Lung (tissue), 12 donors: Measurements from ENCODE around the gene GTPBP1. TPM values are rescaled to one million over a fixed set of nuclear protein-coding genes. Genes with fewer than 3 reads are reported as not detected.
A peak's percentile ranks its signal among the peaks of the same experiment; 100 is the strongest.

Experiments
- ATAC-seq: fragments of 200-7000 bp; cut with Tn5 transposase; one replicate; pipeline ENCODE4 v1.9.1; 2020; ENCODE audit warnings: moderate number of reproducible peaks; ENCODE audit not compliant: insufficient read depth, low FRiP score
- DNase-seq, 3 donors: peaks; one replicate each; pipeline ENCODE4 v3.0.0-alpha.2; 2013 to 2017
- H3K27ac ChIP-seq, 2 donors: one replicate each; pipeline ENCODE4 v1.5.1; 2013; ENCODE audit warnings: mild to moderate bottlenecking in 2 of 2, moderate library complexity in 2 of 2, control low read depth in 1 of 2, inconsistent platforms in 1 of 2, low read depth in 1 of 2, low read length in 1 of 2
- H3K27me3 ChIP-seq, 3 donors: one replicate each; pipeline ENCODE4 v1.5.1; 2013; ENCODE audit warnings: low read length in 2 of 3; ENCODE audit not compliant: control insufficient read depth in 3 of 3, insufficient read depth in 3 of 3
- H3K36me3 ChIP-seq, 4 donors: one replicate each; pipeline ENCODE4 v1.5.1; 2013; ENCODE audit warnings: low read length in 4 of 4, mild to moderate bottlenecking in 1 of 4, moderate library complexity in 1 of 4; ENCODE audit not compliant: control insufficient read depth in 4 of 4, insufficient read depth in 4 of 4
- H3K4me1 ChIP-seq, 5 donors: one replicate each; pipeline ENCODE4 v1.5.1; 2013; ENCODE audit warnings: low read length in 5 of 5, mild to moderate bottlenecking in 2 of 5, moderate library complexity in 1 of 5; ENCODE audit not compliant: control insufficient read depth in 5 of 5, insufficient read depth in 5 of 5
- H3K4me3 ChIP-seq: one replicate; pipeline ENCODE4 v1.5.1; 2013; ENCODE audit warnings: mild to moderate bottlenecking, control low read depth, moderate library complexity
- H3K9ac ChIP-seq, 2 donors: one replicate each; pipeline ENCODE4 v1.5.1; 2013; ENCODE audit warnings: low read length in 2 of 2, control low read depth in 1 of 2; ENCODE audit not compliant: insufficient read depth in 1 of 2
- H3K9me3 ChIP-seq, 4 donors: one replicate each; pipeline ENCODE4 v1.5.1; 2013; ENCODE audit warnings: low read length in 3 of 4, mild to moderate bottlenecking in 1 of 4, moderate library complexity in 1 of 4; ENCODE audit not compliant: control insufficient read depth in 4 of 4, insufficient read depth in 3 of 4
- CTCF ChIP-seq: IDR thresholded peaks from 2 replicates; pipeline ENCODE4 v1.5.1; 2012; ENCODE audit warnings: mild to moderate bottlenecking; ENCODE audit errors: control extremely low read depth, extremely low read depth
- WGBS, 2 donors: extraction: QIAGEN DNeasy Blood & Tissue Kit; methylation state at CpG; one replicate each; pipeline ENCODE4 v1.1.7; 2013; 5-methylcytosine and 5-hydroxymethylcytosine counted together
- polyA plus RNA-seq, 2 donors: library from polyadenylated mRNA; stranded (reverse); fragments of 200-250 nt; gene quantifications; one replicate each; pipeline ENCODE4 v1.2.1, GENCODE V29; 2013
- total RNA-seq, 2 donors: library from RNA; depleted of rRNA in 1 of 2; stranded (reverse); fragments of >200 nt in 1 of 2; gene quantifications; one replicate each; pipeline ENCODE4 v1.2.1, GENCODE V29; 2014 to 2021
- donor health status: control.
- donor health status: control.
- donor health status: Bipolar disorder and iron deficiency.
- donor health status: healthy.
- donor health status: DM: yes; HTN: yes; CAD: no.

GTPBP1 gene
- total and polyA plus RNA-seq, 4 donors = 24.1 to 69.1 (median 48.8) TPM

- Histone ChIP-seq H3K27me3 (no peaks in the 10 kb centered on the region), H3K27ac (no peak overlapping the region), H3K9me3 (no peaks in the 10 kb centered on the region), H3K36me3 (peaks cover 22 to 78% (median 41%) of the 10 kb centered on the region in 4 donors), H3K9ac (no peak overlapping the region), H3K4me1 (no peaks in the 10 kb centered on the region), H3K4me3 (no peak overlapping the region)
- no peak for TF ChIP-seq CTCF
- WGBS, 2 donors = 90 to 96% methylated on average over 6 of the region's 6 CpGs
- ATAC-seq = no peak
- no peak for DNase-seq
These were observed 26.0 kb downstream of the GTPBP1 start for GRCh38 chr22:38731703-38732161.

GRCh38 chr22:38732251-38732815 is 26.6 kb downstream of the GTPBP1 start:
- Histone ChIP-seq H3K4me3 (no peak overlapping the region), H3K27me3 (no peaks in the 10 kb centered on the region), H3K9ac (no peak overlapping the region), H3K36me3 (peaks cover 19 to 78% (median 39%) of the 10 kb centered on the region in 4 donors), H3K4me1 (no peaks in the 10 kb centered on the region), H3K9me3 (no peaks in the 10 kb centered on the region), H3K27ac (peak overlapping the region in 1 of 2 donors; percentile 9)
- DNase-seq (no peak), ATAC-seq (no peak)
- 85 to 89% methylated on average over 13 of the region's 13 CpGs for WGBS, 2 donors
- no peak for TF ChIP-seq CTCF

GRCh38 chr22:38733329-38733723 is 27.6 kb downstream of the GTPBP1 start:
- Histone ChIP-seq H3K9me3 (no peaks in the 10 kb centered on the region), H3K36me3 (peaks cover 10 to 78% (median 39%) of the 10 kb centered on the region in 4 donors), H3K9ac (no peak overlapping the region), H3K27ac (peak overlapping the region in 1 of 2 donors; percentile 40), H3K4me3 (no peak overlapping the region), H3K27me3 (no peaks in the 10 kb centered on the region), H3K4me1 (no peaks in the 10 kb centered on the region)
- no peak for ATAC-seq
- DNase-seq = peak; percentile 21 to 52 (median 24)
- 37 to 41% methylated on average over 4 of the region's 4 CpGs for WGBS, 2 donors
- TF ChIP-seq CTCF = peak; percentile 43
